Ovary (tissue), 3 donors: ENCODE results near the gene TM7SF2.

Source experiments
- CTCF ChIP-seq, 3 donors: fragments of 450-650 bp in 2 of 3; fragments of 200-600 bp in 1 of 3; IDR thresholded peaks; one replicate each; pipeline versions ENCODE4 v1.5.1 to v1.8.0; 2016 to 2022; ENCODE audit warnings: antibody characterized with exemption in 3 of 3, mild to moderate bottlenecking in 1 of 3
- EP300 ChIP-seq: sonication (generic); formaldehyde crosslinking; IDR thresholded peaks from one replicate; pipeline ENCODE4 v1.6.1; 2017; ENCODE audit warnings: antibody characterized with exemption
- POLR2A ChIP-seq: fragments of 450-650 bp; IDR thresholded peaks from one replicate; pipeline ENCODE4 v1.6.1; 2017; ENCODE audit warnings: antibody characterized with exemption, mild to moderate bottlenecking, moderate library complexity
- donor health status: DM: no; HTN: no; CAD: no.

- TF ChIP-seq CTCF (IDR thresholded peaks at IDR 0.05), result no peak
- no peak for TF ChIP-seq POLR2A
- TF ChIP-seq EP300, result no peak
These were observed 21.5 kb downstream of the TM7SF2 start for GRCh38 chr11:65132988-65133700.
